Left ventricle myocardium inferior (tissue), 1 donor: ENCODE results near the gene SNRPB2. TPM values are rescaled to one million over a fixed set of nuclear protein-coding genes. Genes with fewer than 3 reads are reported as not detected.

ENCODE experiments used
- DNase-seq: peaks from one replicate; pipeline ENCODE4 v3.0.0-alpha.2; 2020
- H3K27ac ChIP-seq: fragments of 200-600 bp; replicated peaks from 2 replicates; pipeline ENCODE4 v1.8.0; 2021
- H3K27me3 ChIP-seq: fragments of 200-600 bp; 2 replicates; pipeline ENCODE4 v1.8.0; 2021; ENCODE audit warnings: low read depth
- H3K36me3 ChIP-seq: fragments of 200-600 bp; 2 replicates; pipeline ENCODE4 v1.8.0; 2021
- H3K4me1 ChIP-seq: fragments of 200-600 bp; 2 replicates; pipeline ENCODE4 v1.8.0; 2021
- H3K4me3 ChIP-seq: fragments of 200-600 bp; 2 replicates; pipeline ENCODE4 v1.8.0; 2021; ENCODE audit warnings: mild to moderate bottlenecking, moderate library complexity
- H3K9me3 ChIP-seq: fragments of 200-600 bp; replicated peaks from 2 replicates; pipeline ENCODE4 v1.8.0; 2021
- CTCF ChIP-seq: fragments of 200-600 bp; IDR thresholded peaks from 2 replicates; pipeline ENCODE4 v1.8.0; 2021; ENCODE audit warnings: antibody characterized with exemption, mild to moderate bottlenecking, borderline replicate concordance
- intact Hi-C: fragments of 100-400 bp; cut with micrococcal nuclease; formaldehyde crosslinking; loops from one replicate; pipeline ENCODE4 v1.11.0; 2022
- long read RNA-seq: library from polyadenylated mRNA; unstranded; transcript quantifications from one replicate; pipeline ENCODE4 v2.0.0, GENCODE V29; 2021
- total RNA-seq: library from RNA; stranded (reverse); fragmentation: NEBNext Ultra II Directional; extraction: Animal tissue kit (Norgen Biotek cat#: 25700); gene quantifications from one replicate; pipeline ENCODE4 v1.2.1, GENCODE V29; 2021
- donor health status: DM: no; HTN: yes; CAD: no; lungs with severe emphysema.

SNRPB2 gene
- total RNA-seq, result 35.0 TPM
- long read RNA-seq, transcript SNRPB2-202 (7 exons, 1,588 nt), result minor isoform, 9 of 34 reads
- long read RNA-seq, transcript SNRPB2-201 (7 exons, 2,452 nt), result major isoform, 16 of 34 reads
- long read RNA-seq, partial matches to known transcripts, result 9 of 34 reads
- long read RNA-seq, other reads (novel, unspliced or antisense), result 0 of 34 reads

DNA sequence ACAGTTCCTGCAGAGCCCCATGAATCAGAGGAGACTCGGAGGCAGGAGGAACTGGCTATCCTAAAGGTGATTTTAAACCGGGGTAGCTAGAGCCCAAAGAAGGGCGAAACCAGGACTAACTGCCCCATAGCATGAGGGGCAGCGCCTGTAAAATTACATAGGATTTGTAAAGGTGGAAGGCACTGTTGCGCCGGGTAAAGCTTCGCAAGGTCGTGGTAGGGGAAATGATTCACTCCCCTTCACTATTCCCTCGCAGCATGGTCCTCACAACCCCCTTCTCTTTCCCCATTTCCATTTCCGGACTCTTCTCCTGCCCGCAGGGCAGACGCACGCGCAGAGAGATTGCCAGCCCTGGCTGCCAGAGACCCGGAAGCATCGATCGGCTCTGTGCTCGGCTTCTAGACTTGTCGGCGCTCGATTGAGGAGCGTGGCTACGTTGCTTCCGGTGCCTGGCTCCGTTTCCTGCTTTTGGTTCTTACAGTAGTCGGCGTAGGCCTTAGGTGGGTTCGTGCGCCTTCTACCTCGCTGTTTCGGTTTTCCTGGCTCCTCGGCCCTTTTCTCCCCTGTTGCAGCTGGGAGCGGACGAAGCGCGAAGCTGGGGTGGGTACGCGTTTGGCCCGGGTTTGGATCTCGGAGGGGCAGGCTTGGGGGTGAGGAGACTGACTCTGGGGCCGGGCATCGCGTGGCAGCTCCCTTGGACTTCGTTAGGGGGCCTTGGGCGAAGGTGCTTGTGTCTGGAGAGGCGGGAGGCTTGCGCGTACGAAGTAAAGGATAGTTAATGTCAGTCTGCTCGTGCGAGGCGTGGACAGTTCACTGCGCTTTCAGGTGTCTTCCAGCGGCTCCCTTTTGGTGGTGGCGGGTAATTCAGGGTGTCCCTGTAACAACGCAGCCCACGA lies at the start of gene SNRPB2:
Gene SNRPB2, plus strand, starts transcription at position 462 of the 896 bp plus-strand sequence. CDS start 1,677 bp downstream, outside the sequence.
- H3K27ac ChIP-seq, result peak within 1 kb of the TSS; percentile 84
- H3K4me1 ChIP-seq, result peaks cover 36% of the 10 kb centered on the region
- H3K27me3 ChIP-seq, result peaks cover 37% of the 10 kb centered on the region
- H3K9me3 ChIP-seq, result no peaks in the 10 kb centered on the region
- intact Hi-C loops, result no loop called here
- peak within 1 kb of the TSS; percentile 93 for H3K4me3 ChIP-seq
- H3K36me3 ChIP-seq, result peaks cover 31% of the 10 kb centered on the region
- no peak for TF ChIP-seq CTCF
- peak; percentile 93 for DNase-seq

DNA sequence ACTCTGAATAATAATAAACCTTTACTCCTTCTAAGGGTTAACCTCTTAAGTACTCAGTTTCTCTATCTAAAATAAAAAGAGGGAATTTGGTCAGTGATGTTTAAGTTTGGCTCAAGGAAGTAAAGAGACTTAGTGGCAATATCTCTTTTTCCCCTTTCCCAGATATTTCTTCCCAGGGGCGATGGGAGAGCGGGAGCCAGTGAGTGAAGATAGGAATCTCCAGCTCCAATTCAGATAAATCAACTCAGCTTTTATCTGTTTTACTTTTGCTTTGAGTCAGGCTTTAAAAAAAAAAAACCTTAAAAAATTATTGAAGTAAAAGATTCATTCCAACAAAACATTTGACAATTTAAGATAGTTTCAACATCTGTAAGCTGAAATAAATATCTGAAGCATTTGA lies 45.4 kb upstream of the SNRPB2 start:
- intact Hi-C loops, result no loop called here
- Histone ChIP-seq H3K4me1 (no peaks in the 10 kb centered on the region), H3K27ac (no peak overlapping the region), H3K27me3 (peaks cover 6% of the 10 kb centered on the region), H3K4me3 (no peak overlapping the region), H3K36me3 (no peaks in the 10 kb centered on the region), H3K9me3 (no peaks in the 10 kb centered on the region)
- no peak for DNase-seq
- no peak for TF ChIP-seq CTCF

DNA sequence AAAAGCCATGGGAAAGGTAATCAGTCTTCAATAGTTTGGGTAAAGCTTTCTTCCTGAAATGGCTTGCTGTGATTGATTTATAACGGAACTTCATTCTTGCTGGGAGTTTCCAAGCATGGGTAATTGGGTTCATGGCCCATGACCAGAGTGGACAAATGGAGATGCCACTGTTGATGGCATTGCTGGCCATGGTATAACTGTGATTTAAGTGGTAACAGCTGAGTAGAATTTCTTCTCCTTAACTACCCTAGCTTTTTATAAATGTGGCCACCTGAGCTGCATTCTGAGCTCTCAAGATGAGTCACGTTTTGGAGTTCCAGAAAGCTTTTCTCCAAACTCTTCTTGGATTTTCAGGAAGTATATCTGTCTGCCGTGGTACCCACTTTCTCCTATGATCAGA lies 39.9 kb upstream of the SNRPB2 start:
- Histone ChIP-seq H3K27ac (no peak overlapping the region), H3K4me1 (peaks cover 3% of the 10 kb centered on the region), H3K27me3 (peaks cover 10% of the 10 kb centered on the region), H3K9me3 (no peaks in the 10 kb centered on the region), H3K36me3 (no peaks in the 10 kb centered on the region), H3K4me3 (no peak overlapping the region)
- no peak for DNase-seq
- intact Hi-C loops, result no loop called here
- TF ChIP-seq CTCF, result no peak

DNA sequence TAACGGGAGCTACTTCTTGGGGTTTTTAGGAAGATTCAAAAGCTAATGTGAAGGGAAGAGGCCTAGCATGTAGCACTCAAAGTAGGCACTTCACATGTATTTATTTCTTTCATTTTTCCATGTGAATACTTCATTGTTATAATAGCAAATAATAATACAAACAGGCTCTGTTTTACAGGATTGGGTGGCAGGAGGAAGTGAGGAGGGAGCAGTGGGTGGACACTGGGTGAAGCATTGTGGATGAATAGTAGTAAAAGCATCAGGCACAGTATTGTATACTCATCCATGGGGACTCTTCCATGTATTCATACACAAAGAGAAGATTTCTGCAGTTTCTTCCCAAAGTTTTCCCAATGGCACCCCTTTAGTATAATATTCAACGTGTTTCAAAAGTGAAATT lies 38.4 kb upstream of the SNRPB2 start:
- peaks cover 10% of the 10 kb centered on the region for H3K27me3 ChIP-seq
- no peak overlapping the region for H3K4me3 ChIP-seq
- intact Hi-C loops, result no loop called here
- no peaks in the 10 kb centered on the region for H3K36me3 ChIP-seq
- TF ChIP-seq CTCF, result no peak
- H3K9me3 ChIP-seq, result no peaks in the 10 kb centered on the region
- DNase-seq, result no peak
- no peak overlapping the region for H3K27ac ChIP-seq
- peaks cover 3% of the 10 kb centered on the region for H3K4me1 ChIP-seq

DNA sequence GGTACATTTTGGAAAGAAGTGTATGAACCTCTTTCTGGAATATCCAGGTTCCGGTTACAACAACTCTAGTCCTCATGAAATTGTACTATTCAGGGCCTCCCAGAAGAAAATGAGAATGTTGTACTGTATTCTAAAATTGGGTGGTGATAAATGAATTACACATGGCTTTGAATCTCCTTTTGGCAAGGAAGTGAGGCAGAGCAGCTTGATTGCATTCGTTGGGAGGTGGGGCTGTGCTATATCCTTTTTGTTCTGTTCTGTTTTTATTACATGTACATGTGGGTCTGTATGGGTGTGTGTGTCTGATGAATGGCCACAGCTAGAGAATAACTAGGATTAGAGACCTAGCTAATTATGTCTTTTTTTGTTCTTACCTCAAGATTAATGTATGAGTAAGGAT lies 37.8 kb upstream of the SNRPB2 start:
- no peak overlapping the region for H3K4me3 ChIP-seq
- no peak for DNase-seq
- H3K4me1 ChIP-seq, result peaks cover 3% of the 10 kb centered on the region
- H3K27ac ChIP-seq, result no peak overlapping the region
- no peak for TF ChIP-seq CTCF
- H3K9me3 ChIP-seq, result no peaks in the 10 kb centered on the region
- H3K36me3 ChIP-seq, result no peaks in the 10 kb centered on the region
- peaks cover 14% of the 10 kb centered on the region for H3K27me3 ChIP-seq
- intact Hi-C loops, result no loop called here
